ENCODE data around the gene SSBP2.

SSBP2 gene

DNA sequence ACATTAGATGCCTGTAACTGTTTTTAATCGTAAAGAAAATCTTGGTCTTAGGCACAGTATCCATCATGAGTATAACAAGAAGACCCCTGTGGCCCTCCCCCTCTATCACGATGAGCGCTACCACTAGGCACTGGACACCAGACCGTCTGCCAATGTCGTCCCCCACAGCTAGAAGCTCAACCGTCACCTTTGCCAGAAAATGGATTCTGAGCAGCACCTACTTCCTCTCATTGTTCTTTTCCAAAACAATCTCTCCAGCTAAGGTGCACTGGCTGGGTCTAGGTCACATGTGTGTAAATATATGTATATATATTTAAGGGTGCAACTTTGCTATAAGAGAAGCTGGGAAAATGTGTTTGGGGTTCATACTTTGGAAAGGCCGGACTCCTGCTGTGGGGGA is 15.7 kb upstream of the SSBP2 start:
- DNase-seq: no peak

DNA sequence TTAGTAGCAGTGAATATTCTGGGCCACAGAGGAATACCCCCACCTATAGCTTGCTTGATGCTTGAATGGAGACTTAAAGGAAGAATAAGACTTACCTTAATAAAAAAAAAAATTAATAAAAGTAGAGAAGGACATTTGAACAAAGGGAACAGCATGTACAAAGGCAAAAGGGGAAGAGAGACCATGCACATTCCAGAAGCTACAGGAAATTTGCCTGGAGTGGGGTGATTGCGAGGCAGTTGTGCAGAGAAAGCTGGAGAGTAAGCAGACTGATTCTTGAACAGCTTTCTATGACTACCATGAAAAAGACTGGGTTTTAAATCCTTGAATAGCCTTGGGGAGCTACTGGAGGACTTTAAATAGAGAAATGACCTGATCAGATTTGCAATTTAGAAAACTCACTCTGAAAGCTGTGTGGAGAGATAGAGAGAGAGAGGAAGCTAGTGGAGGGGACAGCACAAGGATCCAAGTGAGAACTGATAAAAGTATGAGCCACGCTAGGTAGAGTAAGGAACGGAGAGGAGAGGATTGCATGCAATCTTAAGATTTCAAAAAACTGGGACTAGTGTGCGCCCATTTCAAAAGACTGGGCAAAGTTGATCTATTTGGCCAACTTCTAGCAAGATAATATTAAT is 12.5 kb upstream of the SSBP2 start:
- peak in 1 of 14 donors; percentile 16 for DNase-seq

DNA sequence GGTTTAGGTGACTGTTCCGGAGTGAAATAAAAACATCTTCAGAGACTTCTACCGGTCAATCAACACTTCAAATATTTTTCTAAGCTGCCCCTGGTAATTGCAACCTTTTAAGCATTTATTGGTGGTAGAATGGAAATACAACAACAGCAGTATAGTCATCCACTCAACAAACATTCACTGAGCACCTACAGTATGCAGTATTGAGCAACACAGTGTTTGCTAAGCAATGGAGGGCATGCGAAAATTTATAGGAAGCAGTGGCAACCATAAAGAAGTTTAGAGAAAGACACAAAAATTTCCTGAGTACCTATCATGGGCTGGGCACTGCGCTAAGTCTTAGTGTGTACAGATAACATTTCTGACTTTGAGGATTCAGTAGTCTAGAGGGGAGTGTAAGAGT is 12.0 kb upstream of the SSBP2 start:
- DNase-seq: no peak

DNA sequence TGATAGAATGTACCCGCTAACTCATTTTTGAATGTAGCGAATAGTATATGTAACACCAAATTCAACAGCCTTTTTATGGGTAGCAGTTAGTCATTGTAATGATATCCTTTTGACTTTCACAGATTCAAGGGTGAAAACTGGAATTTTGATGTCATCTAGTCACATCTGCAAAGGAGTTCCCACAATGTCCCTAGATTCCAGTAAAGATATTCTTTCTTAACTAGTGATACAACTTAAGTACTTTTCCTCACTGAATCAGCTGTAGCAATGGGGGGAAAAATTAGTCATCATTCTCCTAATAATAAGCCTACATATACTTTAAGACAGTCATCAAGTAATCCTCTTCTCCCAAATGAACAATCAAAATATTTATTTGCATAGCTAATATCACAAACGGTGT is 11.5 kb upstream of the SSBP2 start:
- DNase-seq: no peak

DNA sequence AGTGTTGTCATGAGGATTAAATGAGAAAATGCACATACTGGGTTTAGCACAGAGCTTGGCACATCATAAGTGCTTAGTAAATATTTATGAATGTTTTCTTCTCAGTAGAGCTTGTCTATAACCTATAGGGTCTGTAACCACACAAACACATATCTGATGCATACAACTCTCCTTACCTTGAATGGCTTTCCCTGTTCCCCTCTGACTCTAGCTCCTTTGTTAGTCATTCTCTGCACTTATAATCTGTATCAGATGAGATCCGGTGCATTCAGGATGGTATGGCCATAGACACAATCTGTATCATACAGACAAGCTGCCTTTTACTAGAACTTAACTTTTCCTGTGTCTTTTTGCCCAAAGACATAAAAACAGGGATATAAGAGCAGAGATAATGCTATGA is 11.1 kb upstream of the SSBP2 start:
- DNase-seq: no peak

DNA sequence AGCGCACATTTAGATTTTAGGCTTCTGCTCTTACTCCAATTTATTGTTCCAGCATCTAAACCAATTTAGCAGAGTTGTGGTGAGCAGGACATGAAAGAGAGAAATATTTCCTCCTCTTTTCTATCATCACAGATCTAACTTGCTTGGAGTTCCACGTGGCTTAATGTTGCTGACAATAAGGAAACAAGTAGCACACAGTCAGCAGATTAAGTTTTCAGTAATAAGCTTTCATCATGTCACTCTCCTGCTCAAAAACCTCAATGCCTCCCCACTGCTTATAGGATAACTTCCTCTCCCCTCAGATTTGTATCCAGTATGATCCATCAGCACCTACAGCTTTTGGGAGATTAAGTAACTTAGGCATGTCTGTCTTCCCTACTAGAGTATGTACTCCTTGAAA is 10.4 kb upstream of the SSBP2 start:
- no peak for DNase-seq

DNA sequence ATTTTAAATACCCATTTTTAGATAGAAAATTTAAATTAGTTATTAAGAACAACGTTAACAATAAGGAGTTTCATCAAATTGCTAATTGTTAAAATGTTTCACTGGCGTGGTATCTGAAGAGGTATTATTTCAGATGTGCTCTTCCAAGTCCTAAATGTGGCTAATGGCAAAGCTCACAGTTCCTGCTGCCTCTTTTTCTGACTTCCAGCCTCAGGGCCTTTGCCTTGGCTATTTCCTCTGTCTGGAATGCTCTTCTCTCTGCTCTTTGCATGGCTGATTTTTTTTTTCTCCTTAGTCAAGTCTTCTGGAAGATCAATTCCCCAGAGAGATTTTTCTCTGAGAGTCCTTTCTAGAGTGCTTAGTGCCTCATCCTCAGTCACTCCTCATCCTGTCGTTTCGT is 9.6 kb upstream of the SSBP2 start:
- DNase-seq: no peak

DNA sequence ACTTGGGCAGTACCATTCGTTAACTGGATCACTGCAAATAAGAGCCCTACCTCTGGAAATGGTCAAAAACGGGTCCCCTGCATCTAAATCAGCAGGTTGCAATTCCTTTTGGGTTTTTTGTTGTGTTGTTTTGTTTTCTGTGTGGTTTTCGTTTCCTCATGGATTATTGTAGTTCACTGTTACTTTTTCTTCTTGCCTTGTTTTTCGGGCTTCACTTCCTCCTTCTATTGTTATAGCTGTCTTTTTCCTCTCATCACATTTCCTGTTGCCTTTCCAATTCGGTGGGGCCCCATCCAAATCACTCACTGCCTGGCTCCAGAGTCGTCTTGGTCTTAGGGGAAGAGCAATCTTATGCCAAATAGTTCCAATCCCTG is 8.7 kb upstream of the SSBP2 start:
- peak in 1 of 14 donors; percentile 29 for DNase-seq

DNA sequence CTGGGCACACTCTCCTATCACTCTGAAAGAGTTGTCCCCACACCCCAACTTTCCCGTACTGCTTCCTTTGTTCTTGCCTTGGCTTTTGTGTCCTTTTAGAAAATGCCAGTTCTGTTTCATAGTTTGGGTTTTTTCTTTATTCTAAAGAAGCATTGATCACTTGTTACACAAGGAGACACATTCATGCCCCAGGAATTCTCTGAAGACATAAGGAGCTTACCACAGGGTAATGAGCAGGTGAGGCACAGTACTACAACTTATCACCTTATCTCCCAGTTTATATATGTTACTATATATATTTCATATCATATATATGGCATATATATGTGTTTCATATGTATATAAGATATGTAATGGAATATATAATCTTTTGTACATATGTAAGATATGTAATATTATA is 6.5 kb upstream of the SSBP2 start:
- DNase-seq: no peak

DNA sequence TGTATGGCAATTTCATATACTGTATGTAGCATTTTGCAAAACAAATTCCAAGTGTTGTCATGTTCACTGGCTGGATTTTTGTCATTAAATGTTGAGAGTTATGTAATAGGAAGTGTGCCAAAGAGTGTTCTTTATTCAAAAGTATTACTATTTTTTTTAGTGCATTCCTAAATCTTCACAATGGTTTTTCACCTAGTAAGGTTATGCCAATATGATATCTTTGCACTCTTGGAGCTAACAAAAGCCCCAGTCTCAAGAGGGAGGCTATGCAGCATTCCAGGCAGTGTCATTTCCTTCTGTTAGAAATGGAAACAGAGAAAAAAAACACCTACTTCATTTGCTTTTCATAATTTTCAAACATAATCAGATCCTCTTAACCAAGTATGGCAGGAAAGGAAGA is 5.1 kb upstream of the SSBP2 start:
- no peak for DNase-seq

DNA sequence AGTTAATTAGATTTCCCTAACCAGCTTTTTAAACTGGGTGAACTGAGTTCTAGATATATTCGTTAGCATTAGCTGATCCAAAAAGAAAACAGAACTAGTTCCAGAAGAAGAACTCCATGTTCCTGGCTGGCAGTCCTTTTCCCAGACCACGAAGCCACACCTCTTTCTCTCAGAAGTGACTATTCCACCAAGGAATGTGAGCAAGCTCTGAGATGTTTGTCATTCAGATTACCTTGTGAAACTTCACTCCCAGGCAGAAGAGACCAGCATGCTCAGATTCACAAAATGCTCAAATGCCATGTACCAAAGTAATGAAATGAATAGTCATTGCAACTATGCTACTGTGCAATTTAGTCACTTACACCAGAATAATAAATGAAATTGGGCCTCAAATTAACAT is 4.4 kb upstream of the SSBP2 start:
- DNase-seq: peak in 1 of 14 donors; percentile 9

DNA sequence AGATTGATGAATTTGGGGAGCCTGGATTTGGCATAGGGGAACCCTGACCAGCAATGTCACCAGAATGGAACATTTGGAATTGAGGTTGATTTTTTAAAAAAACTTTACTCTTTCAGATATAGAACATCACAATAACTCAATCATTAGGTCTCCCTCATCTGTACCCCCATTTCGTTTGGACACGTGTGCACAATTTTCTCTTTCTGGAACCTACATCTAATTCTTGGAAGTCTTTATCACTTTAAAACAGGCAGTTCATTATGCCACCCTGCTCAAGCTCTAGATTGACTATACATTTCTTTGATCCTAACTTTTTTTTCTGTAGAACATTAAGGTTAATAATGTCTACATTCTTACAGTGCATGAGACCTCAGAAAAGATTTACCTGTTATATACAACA is 3.7 kb upstream of the SSBP2 start:
- no peak for DNase-seq

DNA sequence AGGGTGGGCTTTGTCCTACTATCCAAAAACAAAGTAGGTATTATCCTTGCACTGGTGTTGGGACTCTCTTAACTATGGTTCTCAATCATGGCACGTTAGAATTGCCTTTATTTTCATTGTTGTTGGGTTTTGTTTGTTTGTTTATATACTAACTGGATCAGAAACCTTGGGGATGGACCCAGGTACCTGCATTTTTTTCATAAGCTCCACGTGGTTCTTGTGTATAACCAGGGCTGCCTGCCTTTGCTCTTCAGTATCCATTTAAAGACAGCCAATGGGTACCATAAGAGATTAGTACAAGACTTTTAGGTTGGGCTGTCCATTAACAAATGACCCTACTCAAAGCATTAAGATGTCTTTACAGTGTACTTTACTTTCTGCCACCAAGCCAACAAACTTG is 2.5 kb upstream of the SSBP2 start:
- no peak for DNase-seq

DNA sequence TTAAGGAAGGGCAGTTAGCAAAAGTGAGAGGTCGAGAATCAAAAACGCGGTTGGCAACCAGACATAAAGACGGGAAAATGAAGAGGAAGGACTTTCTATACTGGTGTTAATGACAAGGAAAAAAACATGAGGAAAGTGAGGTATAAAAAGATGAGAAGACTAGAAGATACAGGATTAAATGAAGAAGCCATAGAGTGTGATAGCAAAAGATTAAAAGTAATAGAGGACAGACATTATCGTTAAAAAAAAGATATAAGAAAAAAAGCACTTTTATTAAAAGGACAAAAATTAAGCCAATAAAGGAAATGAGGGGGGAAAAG is 1.7 kb upstream of the SSBP2 start:
- no peak for DNase-seq

DNA sequence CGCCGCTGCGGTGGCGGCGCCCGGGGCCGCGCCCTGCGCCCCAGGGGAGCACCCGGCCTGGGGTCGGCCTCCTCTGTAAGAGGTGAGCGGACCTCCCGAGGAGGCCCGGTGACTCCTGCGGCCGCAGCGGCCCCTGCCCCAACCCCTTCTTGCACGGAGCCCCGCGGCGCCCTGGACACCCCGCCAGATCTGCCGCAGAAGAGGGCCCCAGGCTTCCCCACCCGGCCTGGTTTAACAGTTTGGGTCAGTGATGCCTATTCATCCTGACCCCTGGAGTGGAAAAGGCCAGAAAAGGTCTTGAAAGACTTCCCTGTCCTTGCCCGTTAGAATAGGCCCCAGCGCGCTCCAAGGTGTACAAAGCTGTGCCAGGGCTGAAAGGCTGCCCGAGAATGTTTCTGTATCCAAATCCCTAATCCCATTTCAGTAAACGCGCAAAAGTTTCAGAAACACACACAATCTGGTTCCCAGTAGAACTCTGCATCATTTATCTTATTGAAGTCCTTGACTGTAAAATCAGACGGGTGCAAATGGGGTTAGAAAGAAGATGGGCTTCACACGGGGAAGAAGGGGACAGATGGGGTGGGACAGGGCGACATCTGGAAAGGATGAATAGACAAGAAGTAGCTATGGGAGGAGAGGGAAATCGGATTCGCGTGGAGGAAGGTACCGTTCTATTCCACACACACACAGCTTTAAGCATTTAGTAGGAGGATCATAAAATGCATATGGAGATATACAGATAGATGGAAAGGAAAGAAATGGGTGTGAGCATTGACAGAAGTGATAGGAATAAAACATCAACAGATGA is 1.1 kb upstream of the SSBP2 start:
- peak in 11 of 14 donors; percentile 54 to 84 (median 76) for DNase-seq

DNA sequence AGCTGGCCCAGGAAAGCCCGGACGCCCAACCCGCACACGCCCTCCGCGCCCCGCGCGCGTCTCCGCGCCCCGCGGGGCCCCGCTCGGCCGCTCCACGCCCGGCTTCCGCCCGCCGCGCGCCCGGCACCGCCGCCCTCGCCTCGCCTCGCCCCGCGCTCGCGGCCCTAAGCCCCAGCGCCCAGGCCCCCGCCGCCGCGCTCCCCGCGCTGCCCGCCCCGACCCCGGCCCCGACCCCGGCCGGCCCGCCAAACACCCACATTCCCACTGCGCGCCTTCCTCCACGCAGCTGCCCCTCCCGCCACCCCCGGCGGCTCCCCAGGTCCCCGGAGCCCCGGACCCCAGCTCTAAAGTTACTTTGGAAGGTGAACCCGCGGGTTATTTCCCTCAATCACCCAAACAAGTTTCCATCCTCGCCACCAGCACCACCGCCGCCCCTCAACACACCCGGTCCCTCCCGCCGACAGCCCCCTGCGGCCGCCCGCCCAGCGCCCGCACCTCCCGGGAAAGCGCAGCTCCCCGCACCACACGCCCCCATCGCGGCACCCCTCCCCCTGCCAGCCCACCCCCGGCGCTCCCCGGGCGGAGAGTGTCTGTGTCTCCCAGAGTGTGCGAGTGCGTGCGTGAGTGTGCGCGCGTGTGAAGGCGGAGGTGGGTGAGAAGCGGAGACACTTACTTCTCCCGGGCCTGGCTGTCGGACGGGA is 439 bp downstream of the SSBP2 start:
- DNase-seq: peak in 7 of 14 donors; percentile 38 to 67 (median 53)

DNA sequence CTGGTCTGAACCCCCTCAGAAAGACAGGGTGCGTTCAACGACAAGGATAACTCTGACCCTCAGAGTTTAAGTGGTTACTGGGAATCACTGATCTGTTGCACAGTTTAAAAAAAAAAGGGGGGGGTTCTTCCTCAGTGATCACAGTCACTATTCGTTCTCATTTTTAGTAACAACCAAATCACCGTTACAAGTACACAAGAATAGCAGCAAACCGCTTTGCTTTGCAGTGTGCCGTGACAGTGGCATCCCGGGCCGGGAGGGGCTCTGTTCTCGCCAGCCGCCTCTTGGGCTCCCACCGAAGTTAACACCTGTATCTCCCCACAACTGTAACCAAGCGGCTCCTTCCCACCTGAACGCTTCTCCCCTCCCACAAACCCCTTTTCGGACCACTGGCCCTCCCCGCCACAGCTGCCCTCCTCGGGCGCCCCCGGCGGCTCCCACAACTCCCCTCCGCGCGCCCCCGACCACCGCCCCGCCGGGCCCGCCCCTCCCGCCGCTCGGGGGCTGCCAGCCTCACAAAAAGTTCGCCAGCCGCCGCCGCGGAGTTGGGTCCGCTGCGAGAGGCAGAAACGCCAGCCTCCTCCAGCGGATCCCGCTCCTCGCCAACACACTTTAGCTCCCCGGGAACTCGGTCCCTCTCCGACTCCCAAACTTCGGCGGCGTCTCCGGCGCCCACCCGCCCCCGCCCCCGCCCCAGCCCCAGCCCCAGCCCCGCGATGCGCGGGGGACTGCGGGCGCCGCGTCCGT is 1.2 kb downstream of the SSBP2 start:
- peak in 9 of 14 donors; percentile 28 to 67 (median 48) for DNase-seq

DNA sequence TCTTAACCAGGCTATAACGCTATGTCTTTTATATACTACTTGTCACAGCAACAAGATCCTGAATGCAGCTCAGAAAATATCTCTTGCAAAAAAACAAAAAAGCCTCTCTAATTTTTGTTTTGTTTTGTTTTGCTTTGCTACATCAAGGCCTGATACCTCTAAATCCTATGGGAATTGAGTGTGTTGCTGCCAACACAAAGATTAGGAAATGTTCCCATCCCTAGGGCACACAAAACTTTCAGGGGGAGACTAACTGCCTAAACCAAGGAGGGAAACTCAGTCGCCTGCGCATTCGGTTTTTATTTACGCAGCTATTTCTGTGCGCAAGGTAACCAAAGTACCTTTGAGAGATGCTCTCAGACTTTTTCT is 1.7 kb downstream of the SSBP2 start:
- peak in 1 of 14 donors; percentile 38 for DNase-seq

DNA sequence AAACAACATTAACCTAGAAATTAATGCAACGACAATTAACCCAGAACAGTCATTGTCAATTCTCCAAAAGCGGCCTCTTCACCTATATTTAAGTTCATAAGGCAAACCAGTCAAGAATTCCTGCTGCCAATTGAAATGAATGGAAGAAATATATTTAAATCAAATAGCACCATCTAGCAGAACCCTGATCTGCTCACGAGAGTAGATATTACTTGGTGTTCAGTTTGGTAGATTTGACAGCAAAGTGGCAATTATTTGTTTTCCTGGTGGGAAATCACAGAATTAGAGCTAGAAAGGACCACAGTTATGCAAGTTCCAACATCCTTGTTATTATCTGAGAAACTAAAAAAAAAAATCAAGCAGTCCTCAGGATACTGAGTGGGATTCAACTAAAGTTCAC is 2.3 kb downstream of the SSBP2 start:
- peak in 1 of 14 donors; percentile 14 for DNase-seq

DNA sequence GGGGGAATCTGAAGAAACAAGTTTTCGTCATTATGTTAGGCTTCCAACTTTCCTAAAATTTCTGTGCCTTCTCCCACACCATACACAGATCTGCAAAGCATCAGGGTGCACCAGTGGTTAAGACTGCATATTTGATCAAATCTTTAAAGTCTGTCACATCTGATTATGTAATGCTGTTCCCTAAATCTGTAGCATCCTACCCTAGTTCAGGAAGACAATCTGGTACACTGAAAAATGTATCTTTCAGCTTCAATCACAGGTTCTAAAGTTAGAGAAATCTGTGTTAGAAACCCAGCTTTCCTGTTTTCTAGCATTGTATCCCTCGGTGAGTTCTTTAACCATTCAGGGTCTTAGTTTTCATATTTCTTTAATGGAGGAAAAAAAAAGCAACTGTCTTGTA is 3.9 kb downstream of the SSBP2 start:
- DNase-seq: no peak

DNA sequence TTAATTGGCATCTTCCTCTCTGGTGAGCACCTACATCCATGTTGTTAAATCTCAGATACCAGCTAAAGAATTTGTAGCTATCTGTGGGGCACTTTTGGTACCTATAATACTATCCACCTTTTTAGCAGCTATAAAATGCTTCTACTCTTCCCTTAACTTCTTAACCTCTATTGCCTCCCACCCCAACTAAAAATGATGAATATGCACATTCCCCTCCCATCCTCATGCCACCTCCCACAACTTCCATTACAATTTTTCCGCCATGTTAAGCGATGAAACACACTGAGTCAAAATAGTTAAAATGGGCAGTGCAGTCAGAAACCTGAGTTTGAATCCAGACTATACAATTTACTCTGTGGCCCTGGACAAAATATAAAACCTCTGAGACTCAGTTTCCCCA is 10.1 kb downstream of the SSBP2 start:
- DNase-seq: no peak

DNA sequence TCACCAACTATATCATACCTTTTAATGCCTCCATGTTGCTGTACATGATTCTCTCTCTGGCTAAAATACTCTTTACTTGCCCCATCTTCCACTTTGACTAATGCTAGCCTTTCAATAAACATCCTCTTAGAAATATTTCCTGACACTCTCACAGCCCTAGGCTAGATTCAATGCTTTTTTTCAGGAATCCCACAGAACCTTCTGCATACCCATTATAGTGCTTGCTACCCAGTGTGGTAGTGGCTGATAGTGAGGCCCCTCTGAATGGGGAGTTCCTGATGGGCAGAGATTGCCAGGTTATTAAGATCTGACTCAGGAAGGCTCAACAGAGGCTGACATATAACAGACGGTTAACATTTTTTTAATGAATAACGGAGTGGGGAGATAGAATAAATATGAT is 11.6 kb downstream of the SSBP2 start:
- DNase-seq: no peak

DNA sequence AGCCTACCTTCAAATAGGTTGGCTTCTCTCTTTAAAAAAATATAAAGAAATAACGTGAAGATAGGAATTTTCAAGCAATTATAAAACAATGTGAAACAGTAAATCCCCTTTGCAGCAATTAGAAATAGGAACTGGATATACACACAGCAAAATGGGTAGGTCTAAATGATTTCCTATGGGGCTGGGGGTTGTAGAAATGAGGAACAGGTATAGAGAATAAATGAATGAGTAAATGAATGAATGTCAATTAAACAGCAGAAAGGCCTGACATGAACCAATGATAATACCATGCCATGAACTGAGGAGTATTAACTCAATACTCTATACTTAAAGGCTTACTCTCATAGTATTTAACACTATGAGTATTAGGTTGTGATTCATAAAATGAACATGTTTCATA is 21.6 kb downstream of the SSBP2 start:
- DNase-seq: no peak
